ENCODE data around the gene DIAPH1. TPM values are rescaled to one million over a fixed set of nuclear protein-coding genes. Genes with fewer than 3 reads are reported as not detected.

The DIAPH1 gene
- total RNA-seq, 1 experiment from 2014 or later = 117 TPM

DNA sequence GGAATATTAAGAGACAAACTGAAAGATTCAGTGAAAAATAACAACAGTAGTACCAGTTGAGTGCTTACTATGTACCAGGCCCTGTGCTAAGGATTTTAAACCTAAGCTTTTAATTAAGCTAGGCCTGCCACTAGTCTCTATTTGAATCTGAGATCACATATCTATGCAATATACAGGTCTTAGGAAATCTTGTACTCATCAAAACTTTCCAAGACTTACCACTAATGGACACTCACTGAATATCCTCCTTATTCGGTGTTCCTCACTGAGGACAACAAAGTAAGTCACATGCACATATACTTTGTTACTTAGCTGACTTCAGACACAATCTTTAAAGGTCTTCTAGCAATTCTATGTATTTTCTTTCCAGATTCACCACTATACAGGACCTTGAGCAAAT, 32.6 kb downstream of the DIAPH1 start:
- WGBS (ENCODE audit: extremely low coverage, insufficient read length, low lambda C conversion rate) = no CpG with 5 or more reads among the region's 1 CpG
- DNase-seq = no peak
- Histone ChIP-seq H3K9me3 (ENCODE audit: control insufficient read depth, low read depth, low read length) (no peaks in the 10 kb centered on the region), H2BK20ac (ENCODE audit: low read depth, low read length, poor library complexity, severe bottlenecking) (no peak overlapping the region), H2AK5ac (ENCODE audit: insufficient read length, low read length) (no peak overlapping the region), H3K23ac (ENCODE audit: insufficient read length, low read depth, low read length) (no peak overlapping the region), H3K4me2 (ENCODE audit: insufficient read depth, insufficient read length, low read length) (no peak overlapping the region), H2AFZ (ENCODE audit: low read length) (no peak overlapping the region), H3K27ac (ENCODE audit: insufficient read length, low read depth, low read length) (no peak overlapping the region), H3K14ac (ENCODE audit: insufficient read depth, low read length) (no peak overlapping the region), H3K18ac (ENCODE audit: insufficient read length, low read depth, low read length) (no peak overlapping the region), H3K56ac (ENCODE audit: insufficient read length, low read depth, low read length) (no peak overlapping the region), H4K5ac (ENCODE audit: insufficient read length, low read depth, low read length) (no peak overlapping the region), H3T11ph (ENCODE audit: low read length) (no peak overlapping the region), H3K79me1 (ENCODE audit: insufficient read depth, low read depth, low read length, poor library complexity, severe bottlenecking) (peaks cover 10% of the 10 kb centered on the region), H3K79me2 (ENCODE audit: insufficient read depth, low read length) (no peaks in the 10 kb centered on the region; the same call in 1 of the 2 replicates), H4K8ac (replicated peaks; ENCODE audit: insufficient read length, low read depth, low read length) (no peak overlapping the region), H3K4me1 (ENCODE audit: insufficient read depth, low read length) (no peaks in the 10 kb centered on the region), H3K4ac (ENCODE audit: low read depth, low read length) (no peak overlapping the region), H4K20me1 (ENCODE audit: control insufficient read depth, insufficient read depth, insufficient read length) (no peaks in the 10 kb centered on the region), H2BK5ac (ENCODE audit: insufficient read length, low read length) (no peak overlapping the region), H2BK15ac (ENCODE audit: low read depth, low read length) (no peak overlapping the region), H2BK12ac (ENCODE audit: insufficient read length, low read depth, low read length) (no peak overlapping the region), H3K9ac (ENCODE audit: extremely low read depth, insufficient read length, low read length) (no peak overlapping the region), H4K91ac (ENCODE audit: insufficient read length, low read depth, low read length) (no peak overlapping the region), H2BK120ac (ENCODE audit: low read depth, low read length, poor library complexity, severe bottlenecking) (no peak overlapping the region), H3K23me2 (ENCODE audit: insufficient read length, low read depth, low read length, poor library complexity, severe bottlenecking) (no peaks in the 10 kb centered on the region), H3K27me3 (ENCODE audit: insufficient read depth, low read length) (no peaks in the 10 kb centered on the region)
- TF ChIP-seq, protein P1, sequence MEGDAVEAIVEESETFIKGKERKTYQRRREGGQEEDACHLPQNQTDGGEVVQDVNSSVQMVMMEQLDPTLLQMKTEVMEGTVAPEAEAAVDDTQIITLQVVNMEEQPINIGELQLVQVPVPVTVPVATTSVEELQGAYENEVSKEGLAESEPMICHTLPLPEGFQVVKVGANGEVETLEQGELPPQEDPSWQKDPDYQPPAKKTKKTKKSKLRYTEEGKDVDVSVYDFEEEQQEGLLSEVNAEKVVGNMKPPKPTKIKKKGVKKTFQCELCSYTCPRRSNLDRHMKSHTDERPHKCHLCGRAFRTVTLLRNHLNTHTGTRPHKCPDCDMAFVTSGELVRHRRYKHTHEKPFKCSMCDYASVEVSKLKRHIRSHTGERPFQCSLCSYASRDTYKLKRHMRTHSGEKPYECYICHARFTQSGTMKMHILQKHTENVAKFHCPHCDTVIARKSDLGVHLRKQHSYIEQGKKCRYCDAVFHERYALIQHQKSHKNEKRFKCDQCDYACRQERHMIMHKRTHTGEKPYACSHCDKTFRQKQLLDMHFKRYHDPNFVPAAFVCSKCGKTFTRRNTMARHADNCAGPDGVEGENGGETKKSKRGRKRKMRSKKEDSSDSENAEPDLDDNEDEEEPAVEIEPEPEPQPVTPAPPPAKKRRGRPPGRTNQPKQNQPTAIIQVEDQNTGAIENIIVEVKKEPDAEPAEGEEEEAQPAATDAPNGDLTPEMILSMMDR (conservative IDR thresholded peaks at IDR 0.05) = no peak
- H3K27ac Mint-ChIP-seq = no peak overlapping the region
- no peak overlapping the region for H3K4me3 Mint-ChIP-seq
- H3K27me3 Mint-ChIP-seq (ENCODE audit: low read depth) = no peaks in the 10 kb centered on the region
- peaks cover 15 to 54% (median 38%) of the 10 kb centered on the region in 3 experiments; a peak in 6 of 7 replicates for H3K36me3 Mint-ChIP-seq (ENCODE audit: insufficient read depth in 1 of 3, low read depth in 3 of 3)
- no peaks in the 10 kb centered on the region for H3K4me1 Mint-ChIP-seq
- no peaks in the 10 kb centered on the region for H3K9me3 Mint-ChIP-seq

All from H9 (cell line).